ENCODE results near the gene PARD6B. TPM values are rescaled to one million over a fixed set of nuclear protein-coding genes. Genes with fewer than 3 reads are reported as not detected.

Gene PARD6B
- total and polyA plus RNA-seq, 2 donors (not counting 1 experiment from before 2014, with no cell fraction given) = 0.91 to 6.0 TPM

- peak within 1 kb of the TSS; percentile 71 to 81 for H3K27ac ChIP-seq (ENCODE audit: low read length in 2 of 2)
- peak within 1 kb of the TSS; percentile 95 for H3K9ac ChIP-seq (ENCODE audit: low read length)
- peak within 1 kb of the TSS; percentile 88 for H2AFZ ChIP-seq (ENCODE audit: insufficient read depth, low read depth, low read length, poor library complexity, severe bottlenecking)
- H3K4me3 ChIP-seq (ENCODE audit: control extremely low read depth in 1 of 5, extremely low read depth in 1 of 5, insufficient read depth in 1 of 5, low read depth in 2 of 5, low read length in 4 of 5) = peak within 1 kb of the TSS; percentile 13 to 98 (median 96)
- ATAC-seq (ENCODE audit: low read depth) (peak; percentile 82), DNase-seq (peak; percentile 93)
- ChIA-PET POLR2A (interaction anchor here (0.7 to 6.0 kb wide), 12 partner anchors 16 to 163 kb away, joined by 3 to 123 read pairs (median 4); partner anchors contain the start of genes ADNP, DPM1 and MOCS3), CTCF (interaction anchor here (0.7 to 11.8 kb wide), 45 partner anchors 9 to 609 kb away, joined by 3 to 390 read pairs (median 4); partner anchors contain the start of genes ADNP, DPM1, MOCS3 and PARD6B)
- peaks cover 40 to 56% of the 10 kb centered on the region in 2 donors for H3K4me1 ChIP-seq (ENCODE audit: control insufficient read depth in 2 of 2, insufficient read depth in 2 of 2, low read length in 2 of 2)
- no peaks in the 10 kb centered on the region for H3K27me3 ChIP-seq (replicated peaks in 1 of 4; ENCODE audit: control extremely low read depth in 1 of 4, control insufficient read depth in 3 of 4, insufficient read depth in 4 of 4, low read length in 3 of 4)
- H3K9me3 ChIP-seq (ENCODE audit: control extremely low read depth in 1 of 3, control insufficient read depth in 2 of 3, insufficient read depth in 1 of 3, low read length in 2 of 3) = no peaks in the 10 kb centered on the region
- WGBS (ENCODE audit: insufficient coverage) = under 1% methylated on average over 92 of the region's 92 CpGs
- H3K4me3 Mint-ChIP-seq = peak within 1 kb of the TSS; percentile 98
- H3K4me1 Mint-ChIP-seq = peaks cover 44% of the 10 kb centered on the region
- H3K9me3 Mint-ChIP-seq (ENCODE audit: insufficient read depth) = no peaks in the 10 kb centered on the region
- peaks cover 0 to 5% of the 10 kb centered on the region in 2 experiments for H3K36me3 ChIP-seq (replicated peaks in 1 of 2; ENCODE audit: control extremely low read depth in 1 of 2, control insufficient read depth in 1 of 2, extremely low read depth in 1 of 2, insufficient read depth in 2 of 2, low read length in 1 of 2)
- intact Hi-C loops (cut with micrococcal nuclease) = loop anchor here (1.0 to 5.0 kb wide), 6 partner anchors 23 to 607 kb away; partner anchors contain the start of genes ADNP, DPM1, MOCS3 and PARD6B
- peak within 1 kb of the TSS; percentile 96 for H3K27ac Mint-ChIP-seq
- no peaks in the 10 kb centered on the region for H4K20me1 ChIP-seq (ENCODE audit: control insufficient read depth, insufficient read depth, low read length, poor library complexity, severe bottlenecking)
- H3K79me2 ChIP-seq (ENCODE audit: control insufficient read depth, insufficient read depth, low read length) = peaks cover 52% of the 10 kb centered on the region
- H3K27me3 Mint-ChIP-seq = no peaks in the 10 kb centered on the region
- H3K4me2 ChIP-seq (replicated peaks; ENCODE audit: low read depth, low read length, poor library complexity, severe bottlenecking) = peak within 1 kb of the TSS; percentile 96
- TF ChIP-seq EZH2 (IDR thresholded peaks at IDR 0.05; ENCODE audit: borderline replicate concordance, insufficient read depth, low read depth, low read length, poor library complexity, severe bottlenecking) (no peak), CTCF (IDR thresholded peaks at IDR 0.05) (peak; percentile 79)
Observed at GRCh38 chr20:50794846-50795634, 63.7 kb downstream of the PARD6B start, which contains the start of gene BCAS4. BCAS4 (plus strand) TSS chr20:50795061; CDS start chr20:50795084, 23 bp downstream.
